MM.1S (cell line): ENCODE measurements around the gene CEACAM7.

Experiments
- EZH2 ChIP-seq: fragments of 300-600 bp; sonication (generic); optimal IDR thresholded peaks from 2 replicates; pipeline ENCODE3; 2017; ENCODE audit warnings: low read depth, mild to moderate bottlenecking, antibody characterized with exemption, low read length, mixed read lengths
- TF ChIP-seq, protein P1 (sequence below): fragments of 300-600 bp; sonication (generic); IDR thresholded peaks from 2 replicates; pipeline ENCODE4 v1.5.1; 2016; ENCODE audit warnings: antibody characterized with exemption, low read length, mixed read lengths

DNA sequence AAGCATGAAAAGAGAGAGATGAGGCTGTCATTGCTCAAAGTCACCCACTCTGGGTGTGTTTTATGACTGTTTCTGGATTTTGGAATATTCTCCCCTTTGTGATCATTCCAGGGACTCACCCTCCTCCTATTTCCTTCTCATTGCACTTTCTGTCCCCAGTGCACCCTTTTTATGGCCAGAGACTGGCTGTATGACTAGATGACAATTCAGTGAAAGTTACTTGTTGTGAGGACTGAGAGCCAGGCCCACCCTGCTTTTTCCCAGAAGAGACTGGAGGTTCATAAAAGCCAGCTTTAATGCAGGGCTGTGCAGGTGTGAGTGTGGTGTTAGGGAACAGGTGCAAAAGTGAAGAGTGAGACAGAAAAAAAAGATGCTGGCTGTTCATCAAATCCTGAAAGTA lies 17.3 kb downstream of the CEACAM7 start:
- TF ChIP-seq EZH2: no peak
- TF ChIP-seq, protein P1, sequence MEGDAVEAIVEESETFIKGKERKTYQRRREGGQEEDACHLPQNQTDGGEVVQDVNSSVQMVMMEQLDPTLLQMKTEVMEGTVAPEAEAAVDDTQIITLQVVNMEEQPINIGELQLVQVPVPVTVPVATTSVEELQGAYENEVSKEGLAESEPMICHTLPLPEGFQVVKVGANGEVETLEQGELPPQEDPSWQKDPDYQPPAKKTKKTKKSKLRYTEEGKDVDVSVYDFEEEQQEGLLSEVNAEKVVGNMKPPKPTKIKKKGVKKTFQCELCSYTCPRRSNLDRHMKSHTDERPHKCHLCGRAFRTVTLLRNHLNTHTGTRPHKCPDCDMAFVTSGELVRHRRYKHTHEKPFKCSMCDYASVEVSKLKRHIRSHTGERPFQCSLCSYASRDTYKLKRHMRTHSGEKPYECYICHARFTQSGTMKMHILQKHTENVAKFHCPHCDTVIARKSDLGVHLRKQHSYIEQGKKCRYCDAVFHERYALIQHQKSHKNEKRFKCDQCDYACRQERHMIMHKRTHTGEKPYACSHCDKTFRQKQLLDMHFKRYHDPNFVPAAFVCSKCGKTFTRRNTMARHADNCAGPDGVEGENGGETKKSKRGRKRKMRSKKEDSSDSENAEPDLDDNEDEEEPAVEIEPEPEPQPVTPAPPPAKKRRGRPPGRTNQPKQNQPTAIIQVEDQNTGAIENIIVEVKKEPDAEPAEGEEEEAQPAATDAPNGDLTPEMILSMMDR: no peak
